ENCODE data around the gene TSKS.

TSKS gene

GRCh38 chr19:49806620-49806959 is 43.5 kb upstream of the TSKS start:
- Histone ChIP-seq H3K9me3 (ENCODE audit: insufficient read depth, low read length) (no peaks in the 10 kb centered on the region), H3K79me2 (ENCODE audit: low read length) (no peaks in the 10 kb centered on the region), H3K27me3 (ENCODE audit: low read depth, low read length) (no peaks in the 10 kb centered on the region), H4K20me1 (ENCODE audit: insufficient read depth, low read length) (no peaks in the 10 kb centered on the region), H2AFZ (ENCODE audit: low read depth, low read length) (no peak overlapping the region), H3K4me2 (ENCODE audit: low read length) (no peak overlapping the region), H3K9ac (ENCODE audit: low read length) (no peak overlapping the region), H3K4me3 (ENCODE audit: low read length) (no peak overlapping the region), H3K36me3 (replicated peaks; ENCODE audit: low read depth, low read length) (peaks cover 27% of the 10 kb centered on the region), H3K27ac (ENCODE audit: low read length) (no peak overlapping the region), H3K4me1 (ENCODE audit: low read length) (peaks cover 19% of the 10 kb centered on the region)
- TF ChIP-seq, protein P1, sequence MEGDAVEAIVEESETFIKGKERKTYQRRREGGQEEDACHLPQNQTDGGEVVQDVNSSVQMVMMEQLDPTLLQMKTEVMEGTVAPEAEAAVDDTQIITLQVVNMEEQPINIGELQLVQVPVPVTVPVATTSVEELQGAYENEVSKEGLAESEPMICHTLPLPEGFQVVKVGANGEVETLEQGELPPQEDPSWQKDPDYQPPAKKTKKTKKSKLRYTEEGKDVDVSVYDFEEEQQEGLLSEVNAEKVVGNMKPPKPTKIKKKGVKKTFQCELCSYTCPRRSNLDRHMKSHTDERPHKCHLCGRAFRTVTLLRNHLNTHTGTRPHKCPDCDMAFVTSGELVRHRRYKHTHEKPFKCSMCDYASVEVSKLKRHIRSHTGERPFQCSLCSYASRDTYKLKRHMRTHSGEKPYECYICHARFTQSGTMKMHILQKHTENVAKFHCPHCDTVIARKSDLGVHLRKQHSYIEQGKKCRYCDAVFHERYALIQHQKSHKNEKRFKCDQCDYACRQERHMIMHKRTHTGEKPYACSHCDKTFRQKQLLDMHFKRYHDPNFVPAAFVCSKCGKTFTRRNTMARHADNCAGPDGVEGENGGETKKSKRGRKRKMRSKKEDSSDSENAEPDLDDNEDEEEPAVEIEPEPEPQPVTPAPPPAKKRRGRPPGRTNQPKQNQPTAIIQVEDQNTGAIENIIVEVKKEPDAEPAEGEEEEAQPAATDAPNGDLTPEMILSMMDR (IDR thresholded peaks at IDR 0.05; ENCODE audit: low read depth, low read length), result no peak
- no peak for TF ChIP-seq EZH2phosphoT487 (IDR thresholded peaks at IDR 0.05; ENCODE audit: low read depth)

- H3K4me2 ChIP-seq (ENCODE audit: low read length), result no peak overlapping the region
- H4K20me1 ChIP-seq (ENCODE audit: insufficient read depth, low read length), result no peaks in the 10 kb centered on the region
- peaks cover 27% of the 10 kb centered on the region for H3K36me3 ChIP-seq (replicated peaks; ENCODE audit: low read depth, low read length)
- no peak overlapping the region for H3K27ac ChIP-seq (ENCODE audit: low read length)
- H3K4me1 ChIP-seq (ENCODE audit: low read length), result peaks cover 19% of the 10 kb centered on the region
- no peaks in the 10 kb centered on the region for H3K27me3 ChIP-seq (ENCODE audit: low read depth, low read length)
- H3K79me2 ChIP-seq (ENCODE audit: low read length), result no peaks in the 10 kb centered on the region
- TF ChIP-seq, protein P1 (IDR thresholded peaks at IDR 0.05; ENCODE audit: low read depth, low read length), result no peak
- no peak for TF ChIP-seq EZH2phosphoT487 (IDR thresholded peaks at IDR 0.05; ENCODE audit: low read depth)
- H3K4me3 ChIP-seq (ENCODE audit: low read length), result no peak overlapping the region
- no peak overlapping the region for H3K9ac ChIP-seq (ENCODE audit: low read length)
- H3K9me3 ChIP-seq (ENCODE audit: insufficient read depth, low read length), result no peaks in the 10 kb centered on the region
- no peak overlapping the region for H2AFZ ChIP-seq (ENCODE audit: low read depth, low read length)
These were observed 42.9 kb upstream of the TSKS start for GRCh38 chr19:49805822-49806619.

- no peaks in the 10 kb centered on the region for H3K9me3 ChIP-seq (ENCODE audit: insufficient read depth, low read length)
- H3K36me3 ChIP-seq (replicated peaks; ENCODE audit: low read depth, low read length), result peaks cover 36% of the 10 kb centered on the region
- H3K79me2 ChIP-seq (ENCODE audit: low read length), result no peaks in the 10 kb centered on the region
These were observed 40.4 kb upstream of the TSKS start for GRCh38 chr19:49803529-49803856.

GRCh38 chr19:49802836-49803528 is 39.9 kb upstream of the TSKS start:
- H3K9me3 ChIP-seq (ENCODE audit: insufficient read depth, low read length), result no peaks in the 10 kb centered on the region
- H3K4me1 ChIP-seq (ENCODE audit: low read length), result peaks cover 19% of the 10 kb centered on the region
- H3K4me2 ChIP-seq (ENCODE audit: low read length), result no peak overlapping the region
- H3K27me3 ChIP-seq (ENCODE audit: low read depth, low read length), result no peaks in the 10 kb centered on the region
- H3K79me2 ChIP-seq (ENCODE audit: low read length), result no peaks in the 10 kb centered on the region
- peaks cover 35% of the 10 kb centered on the region for H3K36me3 ChIP-seq (replicated peaks; ENCODE audit: low read depth, low read length)
- no peaks in the 10 kb centered on the region for H4K20me1 ChIP-seq (ENCODE audit: insufficient read depth, low read length)
- no peak overlapping the region for H2AFZ ChIP-seq (ENCODE audit: low read depth, low read length)
- no peak overlapping the region for H3K9ac ChIP-seq (ENCODE audit: low read length)
- no peak for TF ChIP-seq EZH2phosphoT487 (IDR thresholded peaks at IDR 0.05; ENCODE audit: low read depth)
- TF ChIP-seq, protein P1 (IDR thresholded peaks at IDR 0.05; ENCODE audit: low read depth, low read length), result no peak
- H3K27ac ChIP-seq (ENCODE audit: low read length), result no peak overlapping the region
- H3K4me3 ChIP-seq (ENCODE audit: low read length), result no peak overlapping the region

More at GRCh38 chr19:49803529-49803856, 40.4 kb upstream of the TSKS start:
- Histone ChIP-seq H3K27ac (ENCODE audit: low read length) (no peak overlapping the region), H4K20me1 (ENCODE audit: insufficient read depth, low read length) (no peaks in the 10 kb centered on the region), H3K4me1 (ENCODE audit: low read length) (peaks cover 19% of the 10 kb centered on the region), H3K27me3 (ENCODE audit: low read depth, low read length) (no peaks in the 10 kb centered on the region), H3K9ac (ENCODE audit: low read length) (no peak overlapping the region), H3K4me3 (ENCODE audit: low read length) (no peak overlapping the region), H3K4me2 (ENCODE audit: low read length) (no peak overlapping the region), H2AFZ (ENCODE audit: low read depth, low read length) (no peak overlapping the region)
- TF ChIP-seq EZH2phosphoT487 (IDR thresholded peaks at IDR 0.05; ENCODE audit: low read depth), result no peak
- TF ChIP-seq, protein P1 (IDR thresholded peaks at IDR 0.05; ENCODE audit: low read depth, low read length), result no peak

All from OCI-LY3 (cell line).